ENCODE measurements around the gene CHSY1. TPM values are rescaled to one million over a fixed set of nuclear protein-coding genes. Genes with fewer than 3 reads are reported as not detected.

The CHSY1 gene
- total RNA-seq, 1 donor from 2014 or later, result 23.3 TPM

- Histone ChIP-seq H3K27ac (no peak overlapping the region), H3K9me3 (ENCODE audit: low read depth) (no peaks in the 10 kb centered on the region), H3K36me3 (no peaks in the 10 kb centered on the region), H2AFZ (replicated peaks) (no peak overlapping the region), H3K4me2 (no peak overlapping the region), H3K4me1 (peaks cover 27% of the 10 kb centered on the region), H3F3A (ENCODE audit: low read depth) (peaks cover 23% of the 10 kb centered on the region), H3K79me2 (ENCODE audit: low read depth) (peaks cover 17% of the 10 kb centered on the region), H4K20me1 (ENCODE audit: low read depth) (peaks cover 16% of the 10 kb centered on the region), H3K27me3 (peaks cover 14% of the 10 kb centered on the region), H3K9ac (no peak overlapping the region), H3K4me3 (no peak overlapping the region)
- TF ChIP-seq EZH2 (IDR thresholded peaks at IDR 0.05), result no peak
- TF ChIP-seq EZH2phosphoT487 (IDR thresholded peaks at IDR 0.05), result no peak
- no peak for TF ChIP-seq CTCF (IDR thresholded peaks at IDR 0.05)
- Mint-ChIP-seq H3K36me3 (no peaks in the 10 kb centered on the region), H3K27ac (no peak overlapping the region), H3K9me3 (no peaks in the 10 kb centered on the region), H3K27me3 (ENCODE audit: insufficient read depth, low read depth) (peaks cover 7% of the 10 kb centered on the region), H3K4me3 (no peak overlapping the region), H3K4me1 (peaks cover 40% of the 10 kb centered on the region)
- no peak for DNase-seq (ENCODE audit: low spot score)
These were observed 2.6 kb upstream of the CHSY1 start for GRCh38 chr15:101254157-101255050.

- Mint-ChIP-seq H3K4me1 (peaks cover 34% of the 10 kb centered on the region), H3K9me3 (no peaks in the 10 kb centered on the region), H3K4me3 (peak overlapping the region; percentile 95), H3K27me3 (ENCODE audit: insufficient read depth, low read depth) (peaks cover 4% of the 10 kb centered on the region), H3K27ac (no peak overlapping the region), H3K36me3 (peaks cover 4% of the 10 kb centered on the region)
- H3K27ac ChIP-seq, result no peak overlapping the region
- H3K9me3 ChIP-seq (ENCODE audit: low read depth), result no peaks in the 10 kb centered on the region
- TF ChIP-seq EZH2 (IDR thresholded peaks at IDR 0.05) (no peak), EZH2phosphoT487 (IDR thresholded peaks at IDR 0.05) (no peak), CTCF (IDR thresholded peaks at IDR 0.05) (no peak)
- H2AFZ ChIP-seq (replicated peaks), result peak overlapping the region; percentile 86
- H4K20me1 ChIP-seq (ENCODE audit: low read depth), result peaks cover 32% of the 10 kb centered on the region
- peak overlapping the region; percentile 86 for H3K4me2 ChIP-seq
- no peaks in the 10 kb centered on the region for H3K36me3 ChIP-seq
- DNase-seq (ENCODE audit: low spot score), result no peak
- peaks cover 32% of the 10 kb centered on the region for H3K79me2 ChIP-seq (ENCODE audit: low read depth)
- peaks cover 23% of the 10 kb centered on the region for H3F3A ChIP-seq (ENCODE audit: low read depth)
- no peak overlapping the region for H3K9ac ChIP-seq
- H3K27me3 ChIP-seq, result peaks cover 14% of the 10 kb centered on the region
- peaks cover 27% of the 10 kb centered on the region for H3K4me1 ChIP-seq
- H3K4me3 ChIP-seq, result peak overlapping the region; percentile 84
These were observed 988 bp upstream of the CHSY1 start for GRCh38 chr15:101252836-101253235.

GRCh38 chr15:101250873-101251829 lies 697 bp downstream of the CHSY1 start:
- Mint-ChIP-seq H3K36me3 (peaks cover 10% of the 10 kb centered on the region), H3K27ac (peak overlapping the region; percentile 95), H3K4me1 (peaks cover 35% of the 10 kb centered on the region), H3K4me3 (peak overlapping the region; percentile 97), H3K27me3 (ENCODE audit: insufficient read depth, low read depth) (peaks cover 4% of the 10 kb centered on the region), H3K9me3 (no peaks in the 10 kb centered on the region)
- Histone ChIP-seq H2AFZ (replicated peaks) (no peak overlapping the region), H3K4me2 (peak overlapping the region; percentile 86), H3K36me3 (no peaks in the 10 kb centered on the region), H3F3A (ENCODE audit: low read depth) (peaks cover 17% of the 10 kb centered on the region), H3K9me3 (ENCODE audit: low read depth) (no peaks in the 10 kb centered on the region), H3K4me3 (peak overlapping the region; percentile 87), H3K27ac (no peak overlapping the region), H3K79me2 (ENCODE audit: low read depth) (peaks cover 49% of the 10 kb centered on the region), H3K9ac (peak overlapping the region; percentile 33), H4K20me1 (ENCODE audit: low read depth) (peaks cover 49% of the 10 kb centered on the region), H3K27me3 (peaks cover 14% of the 10 kb centered on the region), H3K4me1 (peaks cover 24% of the 10 kb centered on the region)
- peak; percentile 73 for DNase-seq (ENCODE audit: low spot score)
- TF ChIP-seq EZH2 (IDR thresholded peaks at IDR 0.05), result no peak
- TF ChIP-seq EZH2phosphoT487 (IDR thresholded peaks at IDR 0.05), result no peak
- no peak for TF ChIP-seq CTCF (IDR thresholded peaks at IDR 0.05)

Measured in neural progenitor cell (in vitro differentiated cells).